H1 (cell line): ENCODE measurements around the gene FMNL2. TPM values are rescaled to one million over a fixed set of nuclear protein-coding genes. Genes with fewer than 3 reads are reported as not detected.

Experiments used
- CTCF ChIA-PET: fragments of 300-600 bp; sonication (Branson Sonifier 250); formaldehyde crosslinking; loops from one replicate; lab custom pipeline; 2021; ENCODE audit not compliant: partially characterized antibody; lab: Charles Lee
- POLR2A ChIA-PET: fragments of 300-600 bp; sonication (Branson Sonifier 250); formaldehyde crosslinking; loops from one replicate; lab custom pipeline; 2021; ENCODE audit warnings: inconsistent platforms; ENCODE audit not compliant: partially characterized antibody; lab: Charles Lee
- DNase-seq, 2 experiments: peaks; one replicate each; pipeline versions ENCODE4 v3.0.0 to v3.0.0-alpha.2; 2010 to 2022; ENCODE audit warnings: low spot score in 2 of 2, low read depth in 1 of 2, mixed read lengths in 1 of 2
- FAIRE-seq: peaks from 2 replicates; lab custom pipeline; 2011; peaks lifted over from hg19 to GRCh38; lab: Jason Lieb, UNC
- H2AFZ ChIP-seq: 2 replicates; pipeline ENCODE4 v1.8.1; 2012; ENCODE audit warnings: low read length, inconsistent platforms
- H2AK5ac ChIP-seq: 2 replicates; pipeline ENCODE4 v1.6.1; 2013; ENCODE audit warnings: low read depth, low read length
- H2BK120ac ChIP-seq: replicated peaks from 2 replicates; pipeline ENCODE3; 2013; ENCODE audit warnings: low read depth, low read length, inconsistent platforms
- H2BK12ac ChIP-seq: 2 replicates; pipeline ENCODE4 v1.6.1; 2013; ENCODE audit warnings: low read depth, low read length
- H2BK15ac ChIP-seq: 2 replicates; pipeline ENCODE4 v1.6.1; 2013; ENCODE audit warnings: low read length
- H2BK20ac ChIP-seq: 2 replicates; pipeline ENCODE4 v1.6.1; 2013; ENCODE audit warnings: low read length
- H2BK5ac ChIP-seq: 2 replicates; pipeline ENCODE4 v1.6.1; 2013; ENCODE audit warnings: low read depth, low read length
- H3K14ac ChIP-seq: 2 replicates; pipeline ENCODE4 v1.6.1; 2013; ENCODE audit warnings: inconsistent platforms; ENCODE audit not compliant: insufficient read length
- H3K18ac ChIP-seq: 2 replicates; pipeline ENCODE4 v1.6.1; 2013; ENCODE audit warnings: low read length; ENCODE audit errors: extremely low read depth
- H3K23ac ChIP-seq: 2 replicates; pipeline ENCODE4 v1.6.1; 2013; ENCODE audit warnings: inconsistent platforms; ENCODE audit not compliant: insufficient read length
- H3K23me2 ChIP-seq: 2 replicates; pipeline ENCODE4 v1.6.1; 2013; ENCODE audit warnings: low read depth, low read length
- H3K27ac ChIP-seq: 2 replicates; pipeline ENCODE4 v1.6.1; 2011; ENCODE audit warnings: low read depth, low read length, inconsistent platforms
- H3K27me3 ChIP-seq, 4 experiments: replicated peaks in 1 of 4; 1 replicate in 1 of 4; 2 replicates in 3 of 4; pipeline versions ENCODE4 v1.6.1 to v1.8.1; 2011 to 2013; ENCODE audit warnings: low read length in 3 of 4, mild to moderate bottlenecking in 3 of 4, inconsistent platforms in 2 of 4, mixed read lengths in 2 of 4, moderate library complexity in 1 of 4; ENCODE audit not compliant: control insufficient read depth in 3 of 4, insufficient read depth in 3 of 4; ENCODE audit errors: extremely low read depth in 1 of 4
- H3K36me3 ChIP-seq, 4 experiments: 2 replicates each; pipeline versions ENCODE4 v1.6.1 to v1.8.1; 2011 to 2013; ENCODE audit warnings: mild to moderate bottlenecking in 4 of 4, low read length in 3 of 4, moderate library complexity in 2 of 4, control low read depth in 1 of 4, inconsistent platforms in 1 of 4; ENCODE audit not compliant: insufficient read depth in 4 of 4, control insufficient read depth in 2 of 4
- H3K4ac ChIP-seq: replicated peaks from 2 replicates; pipeline ENCODE3; 2013; ENCODE audit warnings: low read length, low read depth, mixed read lengths, inconsistent platforms; ENCODE audit not compliant: insufficient read length
- H3K4me1 ChIP-seq, 4 experiments: replicated peaks in 1 of 4; 1 replicate in 1 of 4; 2 replicates in 3 of 4; pipeline versions ENCODE4 v1.6.1 to v1.8.1; 2011 to 2013; ENCODE audit warnings: low read length in 3 of 4, inconsistent platforms in 2 of 4, mixed read lengths in 1 of 4; ENCODE audit not compliant: insufficient read depth in 4 of 4, control insufficient read depth in 3 of 4
- H3K4me2 ChIP-seq, 2 experiments: 2 replicates each; pipeline versions ENCODE4 v1.6.1 to v1.8.1; 2011 to 2013; ENCODE audit warnings: low read depth in 2 of 2, low read length in 2 of 2, control low read depth in 1 of 2, inconsistent platforms in 1 of 2, mild to moderate bottlenecking in 1 of 2; ENCODE audit not compliant: insufficient read depth in 1 of 2
- H3K4me3 ChIP-seq, 4 experiments: fragments of 200-600, 300-600 bp in 1 of 4; sonication (generic), shearing (Covaris generic), sonication (Bioruptor Twin) in 1 of 4; 2 replicates each; pipeline versions ENCODE4 v1.5.1 to v1.8.1; 2011 to 2016; ENCODE audit warnings: low read length in 4 of 4, low read depth in 3 of 4, control low read depth in 2 of 4, inconsistent platforms in 2 of 4, mild to moderate bottlenecking in 2 of 4, mixed read lengths in 1 of 4, moderate library complexity in 1 of 4; ENCODE audit not compliant: insufficient read depth in 2 of 4; ENCODE audit errors: extremely low read depth in 1 of 4
- H3K56ac ChIP-seq: replicated peaks from 2 replicates; pipeline ENCODE3; 2013; ENCODE audit warnings: low read depth, mild to moderate bottlenecking, mixed read lengths, low read length, inconsistent platforms; ENCODE audit not compliant: insufficient read length
- H3K79me1 ChIP-seq: 2 replicates; pipeline ENCODE4 v1.6.1; 2013; ENCODE audit warnings: low read depth, low read length, control low read depth
- H3K79me2 ChIP-seq, 2 experiments: 2 replicates each; pipeline versions ENCODE4 v1.6.1 to v1.8.1; 2012 to 2013; ENCODE audit warnings: low read length in 2 of 2, mild to moderate bottlenecking in 2 of 2, inconsistent platforms in 1 of 2; ENCODE audit not compliant: insufficient read depth in 2 of 2, control insufficient read depth in 1 of 2
- H3K9ac ChIP-seq, 4 experiments: replicated peaks in 1 of 4; 1 replicate in 1 of 4; 2 replicates in 3 of 4; pipeline versions ENCODE4 v1.6.1 to v1.8.1; 2011 to 2013; ENCODE audit warnings: low read depth in 3 of 4, low read length in 3 of 4, control low read depth in 2 of 4, mild to moderate bottlenecking in 2 of 4, moderate library complexity in 2 of 4, inconsistent platforms in 1 of 4; ENCODE audit errors: extremely low read depth in 1 of 4
- H3K9me3 ChIP-seq, 2 experiments: 2 replicates each; pipeline versions ENCODE4 v1.6.1 to v1.8.1; 2012 to 2013; ENCODE audit warnings: mild to moderate bottlenecking in 2 of 2, moderate library complexity in 2 of 2, control low read depth in 1 of 2, inconsistent platforms in 1 of 2, low read depth in 1 of 2, low read length in 1 of 2, mixed read lengths in 1 of 2; ENCODE audit not compliant: insufficient read depth in 2 of 2
- H4K20me1 ChIP-seq, 2 experiments: replicated peaks in 1 of 2; 2 replicates each; pipeline versions ENCODE3 to v1.8.1; 2011 to 2013; ENCODE audit warnings: inconsistent platforms in 2 of 2, low read length in 2 of 2, mild to moderate bottlenecking in 1 of 2; ENCODE audit not compliant: insufficient read depth in 2 of 2, control insufficient read depth in 1 of 2
- H4K5ac ChIP-seq: 2 replicates; pipeline ENCODE4 v1.6.1; 2013; ENCODE audit warnings: low read length, low read depth, mixed read lengths, inconsistent platforms; ENCODE audit not compliant: insufficient read length
- H4K8ac ChIP-seq: 2 replicates; pipeline ENCODE4 v1.8.0; 2013; ENCODE audit warnings: mild to moderate bottlenecking, moderate library complexity, low read length, inconsistent platforms; ENCODE audit not compliant: insufficient read depth; ENCODE audit errors: extremely low read depth
- H4K91ac ChIP-seq: replicated peaks from 2 replicates; pipeline ENCODE3; 2013; ENCODE audit warnings: low read length, mixed read lengths, inconsistent platforms; ENCODE audit not compliant: insufficient read length
- SIRT6 ChIP-seq: IDR thresholded peaks from one replicate; pipeline ENCODE4 v1.7.1; 2012; ENCODE audit warnings: low read length, inconsistent platforms
- WGBS, 2 experiments: shearing (Covaris generic) in 1 of 2; methylation state at CpG; one replicate each; pipeline versions ENCODE4 v1.1.6 to v1.1.7; 2013 to 2015; ENCODE audit warnings: low lambda C conversion rate in 2 of 2, mixed read lengths in 2 of 2, inconsistent platforms in 1 of 2, low coverage in 1 of 2, missing lambda C conversion rate in 1 of 2; ENCODE audit not compliant: insufficient replicate concordance in 2 of 2, insufficient coverage in 1 of 2, insufficient read length in 1 of 2; ENCODE audit errors: extremely low coverage in 1 of 2, missing lambda C conversion rate in 1 of 2; 5-methylcytosine and 5-hydroxymethylcytosine counted together
- polyA plus RNA-seq, 7 experiments: library from polyadenylated mRNA; depleted of rRNA in 3 of 7; stranded (reverse) in 5 of 7; unstranded in 2 of 7; fragments of >200 nt in 5 of 7; fragments of 200-250 nt in 2 of 7; gene quantifications; 1 replicate in 5 of 7; 2 replicates in 1 of 7; 4 replicates in 1 of 7; pipeline versions ENCODE4 v1.2.1 to v1.2.3, GENCODE V29; 2011 to 2013; ENCODE audit warnings: missing spikeins in 2 of 7, mixed read lengths in 2 of 7
- total RNA-seq: library from RNA; stranded (reverse); fragmentation: NEBNext Ultra II Directional; extraction: Animal tissue kit (Norgen Biotek cat#: 25700); gene quantifications from 2 replicates; pipeline ENCODE4 v1.2.1, GENCODE V29; 2021

The FMNL2 gene
- total and polyA plus RNA-seq, 2 of the 8 experiments (the other 6 are each of a cell fraction or from before 2014, with no cell fraction given) = 15.5 to 45.1 TPM

- H2BK20ac ChIP-seq = no peak overlapping the region
- peaks cover 0 to 3% of the 10 kb centered on the region in 2 experiments for H4K20me1 ChIP-seq
- no peak overlapping the region for H2BK15ac ChIP-seq
- TF ChIP-seq SIRT6 = no peak
- no peak for DNase-seq
- no peaks in the 10 kb centered on the region for H3K9me3 ChIP-seq
- no peak overlapping the region for H2BK5ac ChIP-seq
- H3K56ac ChIP-seq = no peak overlapping the region
- H2BK120ac ChIP-seq = no peak overlapping the region
- H3K27me3 ChIP-seq = no peaks in the 10 kb centered on the region
- H3K4me1 ChIP-seq = no peaks in the 10 kb centered on the region
- 90% methylated on average over 4 of the region's 4 CpGs; no CpG with 5 or more reads in 1 of the 2 experiments for WGBS, 2 experiments
- no peak overlapping the region for H2AK5ac ChIP-seq
- H2AFZ ChIP-seq = no peak overlapping the region
- H4K5ac ChIP-seq = no peak overlapping the region
- FAIRE-seq = no peak
- ChIA-PET CTCF (no interaction called here), POLR2A (no interaction called here)
- no peak overlapping the region for H3K4ac ChIP-seq
- H3K27ac ChIP-seq = no peak overlapping the region
- H3K79me2 ChIP-seq = no peaks in the 10 kb centered on the region
- no peaks in the 10 kb centered on the region for H3K23me2 ChIP-seq
- H3K9ac ChIP-seq = no peak overlapping the region
- H3K14ac ChIP-seq = no peak overlapping the region
- H3K18ac ChIP-seq = no peak overlapping the region
- no peak overlapping the region for H4K8ac ChIP-seq
- H3K4me3 ChIP-seq = no peak overlapping the region
- peaks cover 19 to 90% (median 56%) of the 10 kb centered on the region in 4 experiments for H3K36me3 ChIP-seq
- no peak overlapping the region for H4K91ac ChIP-seq
- H3K4me2 ChIP-seq = no peak overlapping the region
- H3K23ac ChIP-seq = no peak overlapping the region
- H2BK12ac ChIP-seq = no peak overlapping the region
- no peaks in the 10 kb centered on the region for H3K79me1 ChIP-seq
These were observed 322.1 kb downstream of the FMNL2 start for GRCh38 chr2:152657043-152657442.
